Panc1 (cell line): ENCODE measurements around the gene S1PR5.

ENCODE experiments used
- CTCF ChIP-seq: fragments of 450-650 bp; IDR thresholded peaks from 2 replicates; pipeline ENCODE4 v1.5.1; 2017; ENCODE audit warnings: mild to moderate bottlenecking
- POLR2AphosphoS5 ChIP-seq: IDR thresholded peaks from 2 replicates; pipeline ENCODE4 v1.6.1; 2012; ENCODE audit warnings: mild to moderate bottlenecking, low read depth, low read length, moderate library complexity
- REST ChIP-seq, 2 experiments: IDR thresholded peaks; 2 replicates each; pipeline ENCODE4 v1.6.1; 2011 to 2012; ENCODE audit warnings: low read depth in 2 of 2, control low read depth in 1 of 2, low read length in 1 of 2, mild to moderate bottlenecking in 1 of 2, moderate library complexity in 1 of 2; ENCODE audit not compliant: insufficient read depth in 1 of 2
- SIN3A ChIP-seq: IDR thresholded peaks from 2 replicates; pipeline ENCODE4 v1.6.1; 2012; ENCODE audit warnings: low read depth, mild to moderate bottlenecking, low read length, moderate library complexity, borderline replicate concordance; ENCODE audit not compliant: insufficient read depth
- TCF7L2 ChIP-seq: IDR thresholded peaks from 2 replicates; pipeline ENCODE4 v1.6.1; 2011; ENCODE audit warnings: mild to moderate bottlenecking, low read depth, low read length, inconsistent platforms

GRCh38 chr19:10549733-10550132 is 32.5 kb upstream of the S1PR5 start:
- TF ChIP-seq CTCF (no peak), POLR2AphosphoS5 (no peak), REST (IDR thresholded peaks at IDR 0.05; ENCODE audit: insufficient read depth in 1 of 2, low read depth in 2 of 2, low read length in 1 of 2) (no peak), SIN3A (no peak), TCF7L2 (no peak)
